Neural cell (in vitro differentiated cells): ENCODE data around the gene OR9G1. TPM values are rescaled to one million over a fixed set of nuclear protein-coding genes. Genes with fewer than 3 reads are reported as not detected.
"Not testable (repeated sequence)": the region's sequence is repeated elsewhere in the genome, so short reads cannot be mapped to it uniquely, and the experiment has no call there.

Experiments
- H2AFZ ChIP-seq: fragments of 200-600, 300-800 bp; sonication (generic), shearing (Covaris generic); 2 replicates; pipeline ENCODE4 v1.6.0; 2014; ENCODE audit warnings: low read depth, mild to moderate bottlenecking, antibody characterized with exemption, low read length, moderate library complexity
- H3F3A ChIP-seq: fragments of 200-600 bp; shearing (Covaris generic); 2 replicates; pipeline ENCODE4 v1.6.1; 2016; ENCODE audit warnings: mild to moderate bottlenecking, moderate library complexity, mixed read lengths, antibody characterized with exemption, low read length; ENCODE audit not compliant: insufficient read depth, poor library complexity, severe bottlenecking
- H3K27ac ChIP-seq: fragments of 200-600, 300-800 bp; sonication (generic), shearing (Covaris generic); 2 replicates; pipeline ENCODE4 v1.5.1; 2014; ENCODE audit warnings: mild to moderate bottlenecking, low read length, moderate library complexity
- H3K27me3 ChIP-seq: fragments of 300-800, 200-600 bp; sonication (generic), shearing (Covaris generic); 2 replicates; pipeline ENCODE4 v1.6.0; 2014; ENCODE audit warnings: mild to moderate bottlenecking, low read depth, low read length, moderate library complexity; ENCODE audit not compliant: insufficient read depth
- H3K36me3 ChIP-seq: fragments of 300-800, 200-600 bp; sonication (generic), shearing (Covaris generic); 2 replicates; pipeline ENCODE4 v1.5.1; 2014; ENCODE audit warnings: mild to moderate bottlenecking, antibody characterized with exemption, low read length, moderate library complexity; ENCODE audit not compliant: insufficient read depth
- H3K4me2 ChIP-seq: fragments of 300-800, 200-600 bp; sonication (generic), shearing (Covaris generic); 2 replicates; pipeline ENCODE4 v1.6.0; 2014; ENCODE audit warnings: mild to moderate bottlenecking, low read length
- H3K4me3 ChIP-seq: fragments of 300-800, 200-600 bp; sonication (generic), shearing (Covaris generic); 2 replicates; pipeline ENCODE4 v1.5.1; 2014; ENCODE audit warnings: mild to moderate bottlenecking, low read length, moderate library complexity
- H3K79me2 ChIP-seq: fragments of 200-600 bp; shearing (Covaris generic); replicated peaks from 2 replicates; pipeline ENCODE4 v1.6.0; 2014; ENCODE audit warnings: mild to moderate bottlenecking, low read length, moderate library complexity; ENCODE audit not compliant: insufficient read depth
- H3K9ac ChIP-seq: fragments of 300-800, 200-600 bp; sonication (generic), shearing (Covaris generic); 2 replicates; pipeline ENCODE4 v1.6.1; 2016; ENCODE audit warnings: mild to moderate bottlenecking, low read length, mixed read lengths
- H3K9me2 ChIP-seq: fragments of 200-600 bp; shearing (Covaris generic); 2 replicates; pipeline ENCODE4 v1.6.1; 2016; ENCODE audit warnings: mild to moderate bottlenecking, low read length, mixed read lengths; ENCODE audit not compliant: insufficient read depth
- H3K9me3 ChIP-seq: fragments of 200-600, 300-800 bp; sonication (generic), shearing (Covaris generic); 2 replicates; pipeline ENCODE4 v1.6.1; 2016; ENCODE audit warnings: mild to moderate bottlenecking, mixed run types, low read length, moderate library complexity, mixed read lengths
- H4K20me1 ChIP-seq: fragments of 200-600 bp; shearing (Covaris generic); 2 replicates; pipeline ENCODE4 v1.6.1; 2016; ENCODE audit warnings: mild to moderate bottlenecking, mixed run types; ENCODE audit not compliant: insufficient read depth
- CTCF ChIP-seq: fragments of 450-650 bp; IDR thresholded peaks from 2 replicates; pipeline ENCODE4 v1.5.1; 2014; ENCODE audit warnings: antibody characterized with exemption, mild to moderate bottlenecking, moderate library complexity; ENCODE audit not compliant: poor library complexity, severe bottlenecking
- EP300 ChIP-seq: fragments of 450-650 bp; conservative IDR thresholded peaks from 2 replicates; pipeline ENCODE4 v1.6.1; 2014; ENCODE audit warnings: antibody characterized with exemption, mild to moderate bottlenecking, moderate library complexity; ENCODE audit not compliant: poor library complexity, severe bottlenecking
- EZH2 ChIP-seq: fragments of 200-600, 300-800 bp; shearing (Covaris generic), sonication (generic); IDR thresholded peaks from 2 replicates; pipeline ENCODE4 v1.6.1; 2014; ENCODE audit warnings: antibody characterized with exemption, low read length, borderline replicate concordance, mild to moderate bottlenecking; ENCODE audit not compliant: insufficient read depth, poor library complexity, severe bottlenecking
- MXI1 ChIP-seq: fragments of 450-650 bp; conservative IDR thresholded peaks from 2 replicates; pipeline ENCODE4 v1.6.1; 2014; ENCODE audit warnings: antibody characterized with exemption, mild to moderate bottlenecking; ENCODE audit not compliant: poor library complexity, severe bottlenecking
- POLR2AphosphoS5 ChIP-seq: IDR thresholded peaks from 2 replicates; pipeline ENCODE4 v1.6.1; 2012
- RAD21 ChIP-seq: fragments of 450-650 bp; conservative IDR thresholded peaks from 2 replicates; pipeline ENCODE4 v1.6.1; 2014; ENCODE audit warnings: antibody characterized with exemption, mild to moderate bottlenecking, moderate library complexity
- SMC3 ChIP-seq: fragments of 450-650 bp; conservative IDR thresholded peaks from 2 replicates; pipeline ENCODE4 v1.6.1; 2014; ENCODE audit warnings: antibody characterized with exemption, mild to moderate bottlenecking, moderate library complexity; ENCODE audit not compliant: poor library complexity
- TAF1 ChIP-seq: IDR thresholded peaks from 2 replicates; pipeline ENCODE4 v1.6.1; 2012; ENCODE audit warnings: low read depth
- polyA plus RNA-seq: library from polyadenylated mRNA; depleted of rRNA; stranded (reverse); fragments of >200 nt; gene quantifications from 2 replicates; pipeline ENCODE4 v1.2.3, GENCODE V29; 2014
- TF ChIP-seq, protein P1 (sequence below): IDR thresholded peaks from 2 replicates; pipeline ENCODE4 v1.6.1; 2012; ENCODE audit warnings: borderline replicate concordance

Gene OR9G1
- polyA plus RNA-seq, 1 donor from 2014 or later = not detected

DNA sequence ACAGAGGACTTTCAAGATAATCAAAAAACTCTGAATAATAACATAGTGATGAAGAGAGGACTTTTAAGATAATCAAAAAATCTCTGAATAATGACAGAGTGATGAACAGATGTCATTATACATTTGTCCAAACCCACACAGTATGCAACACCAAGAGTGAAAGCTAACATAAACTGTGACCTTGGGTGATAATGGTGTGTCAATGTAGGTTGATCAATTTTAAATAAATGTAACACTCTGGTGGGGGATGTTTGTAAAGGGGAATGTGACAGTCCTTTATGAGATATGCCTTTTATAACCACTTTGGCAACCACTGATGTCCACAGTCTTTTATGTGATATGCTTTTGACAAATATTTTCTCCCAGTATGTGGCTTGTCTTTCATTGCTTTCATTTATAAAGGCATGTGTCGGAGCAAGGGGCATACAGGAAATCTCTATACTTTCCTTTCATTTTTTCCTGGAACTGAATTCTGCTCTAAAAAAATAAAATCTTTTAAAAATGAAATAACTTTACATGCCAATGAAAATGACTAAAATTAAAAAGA is 10.3 kb upstream of the OR9G1 start:
- Histone ChIP-seq H3K9me3 (no peaks in the 10 kb centered on the region), H3F3A (no peaks in the 10 kb centered on the region), H3K27me3 (no peaks in the 10 kb centered on the region), H3K9ac (no peak overlapping the region), H3K36me3 (no peaks in the 10 kb centered on the region), H3K4me3 (no peak overlapping the region), H3K79me2 (no peaks in the 10 kb centered on the region), H3K9me2 (no peaks in the 10 kb centered on the region), H3K27ac (no peak overlapping the region), H4K20me1 (no peaks in the 10 kb centered on the region), H3K4me2 (no peak overlapping the region), H2AFZ (no peak overlapping the region)
- TF ChIP-seq SMC3 = no peak
- no peak for TF ChIP-seq MXI1
- no peak for TF ChIP-seq EZH2
- TF ChIP-seq TAF1 = no peak
- no peak for TF ChIP-seq CTCF
- peak; percentile 69 for TF ChIP-seq EP300
- TF ChIP-seq, protein P1, sequence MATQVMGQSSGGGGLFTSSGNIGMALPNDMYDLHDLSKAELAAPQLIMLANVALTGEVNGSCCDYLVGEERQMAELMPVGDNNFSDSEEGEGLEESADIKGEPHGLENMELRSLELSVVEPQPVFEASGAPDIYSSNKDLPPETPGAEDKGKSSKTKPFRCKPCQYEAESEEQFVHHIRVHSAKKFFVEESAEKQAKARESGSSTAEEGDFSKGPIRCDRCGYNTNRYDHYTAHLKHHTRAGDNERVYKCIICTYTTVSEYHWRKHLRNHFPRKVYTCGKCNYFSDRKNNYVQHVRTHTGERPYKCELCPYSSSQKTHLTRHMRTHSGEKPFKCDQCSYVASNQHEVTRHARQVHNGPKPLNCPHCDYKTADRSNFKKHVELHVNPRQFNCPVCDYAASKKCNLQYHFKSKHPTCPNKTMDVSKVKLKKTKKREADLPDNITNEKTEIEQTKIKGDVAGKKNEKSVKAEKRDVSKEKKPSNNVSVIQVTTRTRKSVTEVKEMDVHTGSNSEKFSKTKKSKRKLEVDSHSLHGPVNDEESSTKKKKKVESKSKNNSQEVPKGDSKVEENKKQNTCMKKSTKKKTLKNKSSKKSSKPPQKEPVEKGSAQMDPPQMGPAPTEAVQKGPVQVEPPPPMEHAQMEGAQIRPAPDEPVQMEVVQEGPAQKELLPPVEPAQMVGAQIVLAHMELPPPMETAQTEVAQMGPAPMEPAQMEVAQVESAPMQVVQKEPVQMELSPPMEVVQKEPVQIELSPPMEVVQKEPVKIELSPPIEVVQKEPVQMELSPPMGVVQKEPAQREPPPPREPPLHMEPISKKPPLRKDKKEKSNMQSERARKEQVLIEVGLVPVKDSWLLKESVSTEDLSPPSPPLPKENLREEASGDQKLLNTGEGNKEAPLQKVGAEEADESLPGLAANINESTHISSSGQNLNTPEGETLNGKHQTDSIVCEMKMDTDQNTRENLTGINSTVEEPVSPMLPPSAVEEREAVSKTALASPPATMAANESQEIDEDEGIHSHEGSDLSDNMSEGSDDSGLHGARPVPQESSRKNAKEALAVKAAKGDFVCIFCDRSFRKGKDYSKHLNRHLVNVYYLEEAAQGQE = no peak
- TF ChIP-seq RAD21 = no peak
- peak; percentile 46 for TF ChIP-seq POLR2AphosphoS5

GRCh38 chr11:56691179-56691578 is 7.7 kb upstream of the OR9G1 start:
- H4K20me1 ChIP-seq, H3K9me3 ChIP-seq, H3K27ac ChIP-seq, H3K9ac ChIP-seq, H3K4me2 ChIP-seq, H3K36me3 ChIP-seq, H3K27me3 ChIP-seq, H3K4me3 ChIP-seq, H3K79me2 ChIP-seq, H3K9me2 ChIP-seq, H2AFZ ChIP-seq, H3F3A ChIP-seq: not testable (repeated sequence)

- Histone ChIP-seq H3K36me3 (no peaks in the 10 kb centered on the region), H4K20me1 (no peaks in the 10 kb centered on the region), H2AFZ (no peak overlapping the region), H3F3A (no peaks in the 10 kb centered on the region), H3K9ac (no peak overlapping the region), H3K9me3 (no peaks in the 10 kb centered on the region), H3K79me2 (no peaks in the 10 kb centered on the region), H3K9me2 (no peaks in the 10 kb centered on the region), H3K27ac (no peak overlapping the region), H3K4me3 (no peak overlapping the region), H3K4me2 (no peak overlapping the region), H3K27me3 (no peaks in the 10 kb centered on the region)
- TF ChIP-seq TAF1 (no peak), SMC3 (no peak), MXI1 (no peak), CTCF (no peak), POLR2AphosphoS5 (no peak), EP300 (no peak), EZH2 (no peak), RAD21 (no peak)
- TF ChIP-seq, protein P1 = no peak
Observed at GRCh38 chr11:56693428-56693827, 5.5 kb upstream of the OR9G1 start.
